Transverse colon (tissue), 4 donors: ENCODE data around the gene PRAC1. TPM values are rescaled to one million over a fixed set of nuclear protein-coding genes. Genes with fewer than 3 reads are reported as not detected.

Experiments
- DNase-seq: peaks from one replicate; pipeline ENCODE4 v3.0.0-alpha.2; 2019
- H3K27ac ChIP-seq, 4 donors: fragments of 200-600 bp; sonication (generic); 2 replicates each; pipeline ENCODE4 v1.5.1; 2016 to 2018; ENCODE audit warnings: inconsistent platforms in 4 of 4
- H3K27me3 ChIP-seq: fragments of 200-600 bp; sonication (generic); 2 replicates; pipeline ENCODE4 v1.5.1; 2017; ENCODE audit warnings: inconsistent platforms
- H3K36me3 ChIP-seq, 4 donors: fragments of 200-600 bp; sonication (generic); 2 replicates each; pipeline ENCODE4 v1.5.1; 2017 to 2019; ENCODE audit warnings: inconsistent platforms in 4 of 4
- H3K4me1 ChIP-seq, 4 donors: fragments of 200-600 bp; sonication (generic); 2 replicates each; pipeline ENCODE4 v1.5.1; 2017 to 2020; ENCODE audit warnings: inconsistent platforms in 4 of 4
- H3K4me3 ChIP-seq, 4 donors: fragments of 200-600 bp; sonication (generic); 1 replicate in 1 of 4; 2 replicates in 3 of 4; pipeline versions ENCODE4 v1.5.1 to v1.6.1; 2017 to 2019; ENCODE audit warnings: inconsistent platforms in 4 of 4
- H3K9me3 ChIP-seq, 2 donors: fragments of 200-600 bp; sonication (generic); 2 replicates each; pipeline ENCODE4 v1.5.1; 2017 to 2019; ENCODE audit warnings: inconsistent platforms in 2 of 2
- EP300 ChIP-seq: sonication (generic); formaldehyde crosslinking; IDR thresholded peaks from one replicate; pipeline ENCODE4 v1.6.1; 2017; ENCODE audit warnings: antibody characterized with exemption, low read depth
- POLR2A ChIP-seq: fragments of 450-650 bp; IDR thresholded peaks from one replicate; pipeline ENCODE4 v1.6.1; 2016; ENCODE audit warnings: antibody characterized with exemption, mild to moderate bottlenecking, moderate library complexity
- POLR2AphosphoS5 ChIP-seq, 3 donors: sonication (generic); formaldehyde crosslinking; IDR thresholded peaks; one replicate each; pipeline ENCODE4 v1.6.1; 2016; ENCODE audit warnings: antibody characterized with exemption in 3 of 3
- WGBS, 2 donors: methylation state at CpG; one replicate each; pipeline ENCODE4 v1.1.5; 2018; ENCODE audit warnings: low coverage in 1 of 2; 5-methylcytosine and 5-hydroxymethylcytosine counted together
- in situ Hi-C, 4 donors: fragments of 200-750 bp; cut with MboI; loops; one replicate each; pipeline versions ENCODE4 v1.15.0 to v1.15.1; 2017; ENCODE audit warnings: low sequenced_read_pairs in 3 of 4, low pct_ligation_motif_present in 1 of 4, low pct_unique_long_range_greater_than_20kb in 1 of 4
- intact Hi-C: fragments of 100-400 bp; cut with DNase I; formaldehyde crosslinking; loops from one replicate; pipeline ENCODE4 v1.15.1; 2023; ENCODE audit warnings: low total_unique reads
- total RNA-seq, 4 donors: library from RNA; depleted of rRNA; stranded (reverse); fragments of >200 nt; gene quantifications; one replicate each; pipeline ENCODE4 v1.1.0, GENCODE V29; 2016
- TF ChIP-seq, protein P1 (sequence below), 5 experiments: fragments of 200-600 bp in 3 of 5; fragments of 450-650 bp in 2 of 5; sonication (generic) in 3 of 5; IDR thresholded peaks; 1 replicate in 2 of 5; 2 replicates in 3 of 5; pipeline ENCODE4 v1.5.1; 2016 to 2017; ENCODE audit warnings: antibody characterized with exemption in 5 of 5, inconsistent platforms in 3 of 5, mild to moderate bottlenecking in 2 of 5, moderate library complexity in 1 of 5

The PRAC1 gene
- total RNA-seq, 4 donors from 2014 or later: 4.4 TPM; not detected in 3

DNA sequence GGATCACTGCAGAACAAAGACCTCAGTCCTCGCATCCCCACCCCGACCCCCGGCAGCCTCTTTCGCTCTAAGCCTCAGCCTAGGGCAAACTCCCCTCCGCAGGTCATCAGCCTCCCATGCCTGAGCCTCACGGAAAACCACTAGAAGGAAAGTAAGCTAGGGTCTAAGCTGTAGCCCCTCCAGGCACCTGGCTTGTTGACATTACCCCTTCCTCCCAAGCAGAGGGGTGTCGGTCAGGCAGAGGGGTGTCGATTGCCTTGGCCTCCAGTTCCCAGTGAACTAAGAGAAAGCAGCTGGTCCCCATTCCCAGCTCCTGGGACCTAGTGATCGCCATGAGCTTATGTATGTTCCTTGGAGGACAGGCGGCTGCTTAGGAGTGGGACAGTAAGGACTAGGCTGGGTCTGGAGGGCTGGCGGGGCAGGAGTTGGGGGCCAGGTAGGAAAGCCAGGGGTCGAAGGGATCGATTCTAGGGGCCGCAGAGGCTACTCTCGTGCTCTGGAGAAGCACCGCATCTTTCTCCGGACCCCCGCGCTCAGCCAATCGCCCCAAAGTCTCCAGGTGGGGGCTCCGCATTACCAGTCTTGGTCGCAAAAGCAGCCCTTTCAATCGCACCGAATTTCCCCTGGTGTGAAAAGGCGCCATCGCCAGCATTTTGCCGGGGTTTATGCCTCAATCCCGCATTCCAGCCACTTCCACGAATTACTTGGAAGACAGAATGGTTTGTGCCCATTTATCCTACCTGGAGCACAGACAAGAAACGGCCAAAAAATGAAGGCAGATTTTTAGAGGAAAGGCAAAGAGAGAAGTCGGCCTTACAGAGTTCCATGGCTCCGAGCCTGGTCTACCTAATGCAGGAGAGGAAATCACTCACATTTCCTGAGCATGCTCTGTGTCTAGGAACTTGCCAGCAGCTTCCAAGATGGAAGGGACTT, 27.6 kb upstream of the PRAC1 start:
- in situ Hi-C loops (no loop called here), intact Hi-C loops (no loop called here)
- H3K4me3 ChIP-seq: no peak overlapping the region
- peaks cover 100% of the 10 kb centered on the region for H3K27me3 ChIP-seq
- TF ChIP-seq EP300: no peak
- no peak for TF ChIP-seq POLR2AphosphoS5 (IDR thresholded peaks at IDR 0.05)
- TF ChIP-seq, protein P1, sequence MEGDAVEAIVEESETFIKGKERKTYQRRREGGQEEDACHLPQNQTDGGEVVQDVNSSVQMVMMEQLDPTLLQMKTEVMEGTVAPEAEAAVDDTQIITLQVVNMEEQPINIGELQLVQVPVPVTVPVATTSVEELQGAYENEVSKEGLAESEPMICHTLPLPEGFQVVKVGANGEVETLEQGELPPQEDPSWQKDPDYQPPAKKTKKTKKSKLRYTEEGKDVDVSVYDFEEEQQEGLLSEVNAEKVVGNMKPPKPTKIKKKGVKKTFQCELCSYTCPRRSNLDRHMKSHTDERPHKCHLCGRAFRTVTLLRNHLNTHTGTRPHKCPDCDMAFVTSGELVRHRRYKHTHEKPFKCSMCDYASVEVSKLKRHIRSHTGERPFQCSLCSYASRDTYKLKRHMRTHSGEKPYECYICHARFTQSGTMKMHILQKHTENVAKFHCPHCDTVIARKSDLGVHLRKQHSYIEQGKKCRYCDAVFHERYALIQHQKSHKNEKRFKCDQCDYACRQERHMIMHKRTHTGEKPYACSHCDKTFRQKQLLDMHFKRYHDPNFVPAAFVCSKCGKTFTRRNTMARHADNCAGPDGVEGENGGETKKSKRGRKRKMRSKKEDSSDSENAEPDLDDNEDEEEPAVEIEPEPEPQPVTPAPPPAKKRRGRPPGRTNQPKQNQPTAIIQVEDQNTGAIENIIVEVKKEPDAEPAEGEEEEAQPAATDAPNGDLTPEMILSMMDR (IDR thresholded peaks at IDR 0.05): no peak
- TF ChIP-seq POLR2A: no peak
- 18% methylated on average over 29 of the region's 32 CpGs; no CpG with 5 or more reads in 1 of the 2 donors for WGBS, 2 donors
- no peaks in the 10 kb centered on the region for H3K36me3 ChIP-seq
- peaks cover 0 to 22% (median 9%) of the 10 kb centered on the region in 4 donors for H3K4me1 ChIP-seq
- H3K9me3 ChIP-seq: no peaks in the 10 kb centered on the region
- DNase-seq: no peak
- no peak overlapping the region for H3K27ac ChIP-seq

GRCh38 chr17:48748718-48749566, 26.6 kb upstream of the PRAC1 start:
- intact Hi-C loops (no loop called here), in situ Hi-C loops (no loop called here)
- Histone ChIP-seq H3K27ac (no peak overlapping the region), H3K27me3 (peaks cover 100% of the 10 kb centered on the region), H3K4me1 (peaks cover 0 to 13% (median 4%) of the 10 kb centered on the region in 4 donors), H3K4me3 (no peak overlapping the region), H3K9me3 (no peaks in the 10 kb centered on the region), H3K36me3 (no peaks in the 10 kb centered on the region)
- no peak for TF ChIP-seq EP300
- peak in 1 of 3 donors; percentile 9 for TF ChIP-seq POLR2AphosphoS5 (IDR thresholded peaks at IDR 0.05)
- TF ChIP-seq POLR2A: no peak
- no peak for DNase-seq
- 28 to 37% methylated on average over 16 of the region's 16 CpGs for WGBS, 2 donors

DNA sequence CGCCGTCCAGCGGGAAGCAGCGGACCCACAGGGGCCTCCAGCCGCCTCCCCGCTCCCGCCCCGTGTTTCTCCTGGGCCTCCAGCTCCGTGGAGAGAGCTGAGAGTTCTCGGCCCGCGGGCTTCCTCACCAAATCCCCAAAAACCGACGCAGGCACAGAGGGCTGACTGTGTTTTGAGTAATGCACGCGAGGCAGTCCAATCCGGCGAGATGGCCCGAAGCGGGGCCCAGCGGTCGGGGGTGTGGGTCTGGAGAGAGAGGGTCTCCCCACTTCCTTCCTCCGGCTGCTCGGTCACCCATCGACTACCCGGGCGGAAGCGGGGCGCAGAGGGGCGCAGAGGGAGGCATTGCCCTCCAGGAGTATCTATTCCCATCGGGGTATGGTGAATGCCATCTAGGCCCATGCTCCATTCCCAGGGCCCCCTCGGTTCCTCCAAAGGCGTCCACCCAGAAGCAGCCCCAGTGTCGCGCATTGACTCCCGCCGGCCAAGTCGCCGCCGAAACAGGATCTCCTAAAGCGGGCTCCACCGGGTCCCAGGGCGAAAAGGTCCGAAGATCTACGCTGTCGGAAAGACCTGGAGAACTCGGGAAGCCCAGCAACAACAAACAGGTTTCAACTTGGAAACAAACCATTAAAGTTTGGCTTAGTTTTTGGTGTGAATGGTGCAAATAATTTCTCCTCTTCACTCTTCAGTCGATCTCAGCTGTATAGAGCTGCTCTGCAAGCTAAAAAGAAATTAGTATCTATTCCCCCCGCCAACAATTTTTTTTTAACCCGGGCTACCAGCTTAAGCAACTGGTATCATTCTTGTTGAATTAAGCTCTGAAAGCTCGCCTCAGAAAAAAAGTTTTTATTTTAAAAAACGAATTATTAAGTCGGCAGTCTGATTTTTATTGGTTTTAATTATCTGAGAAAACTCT, 25.4 kb upstream of the PRAC1 start:
- in situ Hi-C loops: no loop called here
- no peak for DNase-seq

More for the DNA sequence above, 25.4 kb upstream of the PRAC1 start:
- H3K27ac ChIP-seq: no peak overlapping the region
- TF ChIP-seq EP300 (no peak), POLR2AphosphoS5 (IDR thresholded peaks at IDR 0.05) (no peak), POLR2A (no peak)
- TF ChIP-seq, protein P1 (IDR thresholded peaks at IDR 0.05): no peak
- no peaks in the 10 kb centered on the region for H3K36me3 ChIP-seq
- intact Hi-C loops: no loop called here
- no peak overlapping the region for H3K4me3 ChIP-seq
- 9 to 25% methylated on average over 6 to 49 of the region's 53 CpGs for WGBS, 2 donors
- H3K4me1 ChIP-seq: peaks cover 0 to 6% (median 3%) of the 10 kb centered on the region in 4 donors
- no peaks in the 10 kb centered on the region for H3K9me3 ChIP-seq
- H3K27me3 ChIP-seq: peaks cover 100% of the 10 kb centered on the region
